HG02973 (cell line): ENCODE data around the gene RNF222.
"Not testable (repeated sequence)": the region's sequence is repeated elsewhere in the genome, so short reads cannot be mapped to it uniquely, and the experiment has no call there.

ENCODE experiments used
- ATAC-seq: cut with Tn5 transposase; IDR thresholded peaks from one replicate; pipeline ENCODE4 v1.9.1; 2021; ENCODE audit warnings: moderate library complexity; ENCODE audit not compliant: unreplicated experiment

The RNF222 gene

DNA sequence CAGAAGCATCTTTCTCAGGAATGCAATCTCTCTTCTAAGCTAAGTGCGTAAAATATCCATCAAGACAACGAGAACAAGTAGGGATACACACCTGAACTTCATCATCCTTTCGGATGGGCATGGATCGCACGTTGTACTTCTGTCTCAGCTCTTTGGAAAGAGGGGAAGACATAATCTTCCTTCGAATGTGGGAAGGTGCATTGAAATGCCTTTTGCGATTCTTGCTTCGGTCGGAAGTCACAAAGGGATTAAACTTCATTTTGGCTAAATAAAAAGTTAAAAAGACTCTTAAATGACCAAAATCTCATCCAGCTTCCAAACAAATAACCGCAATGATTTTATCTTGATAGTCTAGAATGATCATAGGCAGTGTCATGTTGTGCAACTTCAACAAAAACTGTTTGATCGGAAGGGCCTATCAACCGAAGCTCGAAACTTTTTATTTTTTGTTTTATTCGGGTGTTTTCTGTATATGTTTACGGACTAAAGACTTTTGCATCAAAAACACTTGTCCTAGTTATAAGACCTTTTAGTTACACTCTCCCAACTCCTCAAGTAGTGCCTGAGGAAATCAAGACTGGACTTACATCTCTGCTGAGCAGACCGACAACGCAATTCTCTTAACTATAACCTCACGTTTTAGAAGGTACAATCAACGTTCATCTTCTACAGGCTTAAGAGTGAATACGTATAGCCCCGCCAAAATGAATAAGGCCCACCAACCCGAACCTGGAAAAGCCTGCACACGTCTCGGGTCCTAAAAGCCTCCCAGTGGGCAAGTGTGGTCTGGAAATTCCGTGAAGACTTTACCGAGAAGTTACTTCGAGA, 15.4 kb downstream of the RNF222 start:
- no peak for ATAC-seq

GRCh38 chr17:8380049-8380448, 17.6 kb downstream of the RNF222 start:
- no peak for ATAC-seq

DNA sequence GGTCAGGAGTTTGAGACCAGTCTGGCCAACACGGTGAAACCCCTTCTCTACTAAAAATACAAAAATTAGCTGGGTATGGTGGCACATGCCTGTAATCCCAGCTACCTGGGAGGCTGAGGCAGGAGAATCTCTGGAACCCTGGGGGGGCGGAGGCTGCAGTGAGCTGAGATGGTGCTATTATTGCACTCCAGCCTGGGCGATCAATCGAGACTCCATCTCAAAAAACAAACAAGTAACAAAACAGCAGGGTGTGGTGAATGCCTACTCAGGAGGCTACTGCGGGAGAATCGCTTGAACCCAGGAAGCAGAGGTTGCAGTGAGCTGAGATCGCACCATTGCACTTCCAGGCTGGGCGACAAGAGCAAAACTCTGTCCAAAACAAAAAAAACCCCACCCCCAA, 19.5 kb downstream of the RNF222 start:
- ATAC-seq = not testable (repeated sequence)

GRCh38 chr17:8377422-8377821, 20.2 kb downstream of the RNF222 start:
- ATAC-seq = no peak

- peak; percentile 76 for ATAC-seq
Measured at GRCh38 chr17:8376271-8377067, 21.2 kb downstream of the RNF222 start, which contains the start of gene KRABD2. Gene KRABD2, minus strand, starts transcription at chr17:8376704.

- ATAC-seq = no peak
Measured at GRCh38 chr17:8375738-8376259, 21.8 kb downstream of the RNF222 start.

DNA sequence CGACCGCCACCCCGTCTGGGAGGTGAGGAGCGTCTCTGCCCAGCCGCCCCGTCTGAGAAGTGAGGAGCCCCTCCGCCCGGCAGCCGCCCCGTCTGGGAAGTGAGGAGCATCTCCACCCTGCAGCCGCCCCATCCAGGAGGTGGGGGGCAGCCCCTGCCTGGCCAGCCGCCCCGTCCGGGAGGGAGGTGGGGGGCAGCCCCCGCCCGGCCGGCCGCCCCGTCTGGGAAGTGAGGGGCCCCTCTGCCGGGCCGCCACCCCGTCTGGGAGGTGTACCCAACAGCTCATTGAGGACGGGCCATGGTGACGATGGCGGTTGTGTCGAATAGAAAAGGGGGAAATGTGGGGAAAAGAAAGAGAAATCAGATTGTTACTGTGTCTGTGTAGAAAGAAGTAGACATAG, 23.8 kb downstream of the RNF222 start:
- ATAC-seq = not testable (repeated sequence)

GRCh38 chr17:8372422-8372821, 25.2 kb downstream of the RNF222 start:
- no peak for ATAC-seq

DNA sequence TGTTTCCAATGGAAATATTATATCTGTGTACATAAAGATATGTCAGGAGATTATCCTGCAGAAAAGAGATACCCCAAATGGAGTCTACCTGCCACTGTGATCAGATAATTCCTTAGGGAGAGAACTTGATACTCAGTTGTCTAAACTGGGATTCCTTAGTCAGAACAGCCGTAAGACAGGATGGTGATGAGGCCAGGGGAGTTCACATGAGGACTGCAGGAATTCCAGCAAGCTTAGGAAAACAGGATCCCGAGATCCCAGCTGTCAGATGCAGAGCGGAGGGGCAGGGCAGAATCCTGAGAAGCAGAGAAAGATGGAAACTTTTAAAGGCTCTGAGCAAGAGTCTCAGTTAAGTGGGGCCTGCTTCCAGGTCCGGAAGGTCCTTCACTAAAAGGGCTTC, 25.8 kb downstream of the RNF222 start:
- ATAC-seq = no peak

GRCh38 chr17:8369944-8370343, 27.7 kb downstream of the RNF222 start:
- no peak for ATAC-seq

- ATAC-seq = no peak
Measured at GRCh38 chr17:8368193-8368592, 29.4 kb downstream of the RNF222 start.

DNA sequence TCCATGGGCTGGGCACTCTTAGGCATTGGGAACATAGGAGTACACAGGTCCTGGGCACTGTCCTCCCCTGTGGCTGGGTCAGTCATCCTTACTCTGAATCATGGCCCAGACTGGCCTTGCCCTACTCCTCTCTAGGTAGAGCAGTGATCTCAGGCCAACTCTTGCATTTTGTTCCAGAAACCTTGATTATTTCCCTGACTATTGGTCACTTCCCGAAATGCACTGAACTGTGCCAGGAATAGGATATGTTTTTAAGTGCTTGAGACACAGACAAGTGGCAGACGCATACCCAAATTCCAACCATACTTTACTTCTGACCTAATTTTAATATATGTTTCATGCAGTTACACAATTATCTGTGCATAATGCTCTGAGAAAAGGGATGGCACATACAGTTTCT, 31.4 kb downstream of the RNF222 start:
- ATAC-seq = no peak

DNA sequence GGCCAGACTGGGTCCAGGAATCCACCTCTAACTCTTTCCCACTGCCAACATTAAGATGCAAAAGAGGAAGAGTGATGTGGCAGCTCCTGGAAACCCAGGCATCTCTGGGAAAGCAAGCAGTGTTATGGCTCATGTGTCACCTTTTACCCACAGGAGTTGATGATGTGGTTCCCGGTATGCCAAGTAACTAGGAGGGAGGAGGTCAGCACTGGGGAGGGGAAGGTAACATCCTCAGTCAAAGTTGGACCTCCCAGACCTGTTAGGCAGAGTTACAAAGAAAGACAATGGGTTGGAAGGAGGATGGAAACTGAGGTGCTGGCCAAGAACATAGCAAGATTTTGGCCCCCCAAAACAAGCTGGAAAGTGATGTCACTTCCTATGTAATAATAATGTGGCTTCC, 32.5 kb downstream of the RNF222 start:
- ATAC-seq = no peak

DNA sequence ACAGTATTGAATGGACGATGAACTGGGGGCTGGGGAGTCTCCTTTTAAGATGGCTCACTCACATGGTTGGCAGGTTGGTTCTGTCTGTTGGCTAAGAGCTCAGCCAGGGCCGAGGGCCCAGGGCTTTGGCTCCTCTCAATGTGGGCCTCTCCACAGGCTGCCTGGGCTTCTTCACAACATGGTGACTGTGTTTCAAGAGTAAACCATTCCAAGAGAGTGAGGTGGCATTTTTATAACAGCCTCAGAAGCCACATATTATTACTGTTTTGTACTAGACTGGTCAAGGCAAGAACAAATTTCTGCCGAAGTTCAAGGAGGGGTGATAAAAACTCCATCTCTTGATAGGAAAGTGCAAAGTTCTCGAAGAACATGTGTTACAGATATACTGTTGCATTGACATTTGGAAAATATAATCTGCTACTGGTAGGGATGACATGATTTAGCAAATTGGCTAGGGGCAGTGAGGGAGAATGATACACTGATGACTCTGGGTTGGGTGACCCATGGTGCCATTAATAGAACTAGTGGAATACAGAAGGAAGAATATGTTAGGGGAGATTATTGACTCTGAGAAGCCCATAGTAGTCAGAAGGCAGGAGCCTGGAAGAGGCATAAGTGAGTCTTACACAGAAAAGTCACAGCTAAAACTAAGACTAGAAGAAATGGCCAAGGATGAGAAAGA, 34.8 kb downstream of the RNF222 start:
- no peak for ATAC-seq

- ATAC-seq = no peak
Measured at GRCh38 chr17:8360751-8361150, 36.9 kb downstream of the RNF222 start.

DNA sequence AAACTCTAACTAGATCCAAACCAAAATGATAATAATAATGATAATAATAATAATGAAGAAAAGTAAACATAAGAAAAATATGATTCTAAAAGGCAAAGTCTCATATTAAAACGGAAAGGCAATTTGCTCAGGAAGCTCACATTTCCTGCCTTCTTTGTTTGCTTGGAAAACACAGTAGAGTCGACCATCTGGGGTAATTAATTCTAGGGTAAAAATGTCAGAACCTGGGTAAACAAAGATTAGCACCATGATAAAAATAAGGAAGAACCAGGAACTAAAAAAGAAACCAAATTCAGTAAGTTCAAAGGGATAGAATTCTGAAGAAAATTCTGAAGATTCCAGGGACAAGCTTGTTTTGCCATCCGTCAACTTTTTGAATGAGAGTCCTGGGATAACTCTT, 37.4 kb downstream of the RNF222 start:
- no peak for ATAC-seq

- ATAC-seq = no peak
Measured at GRCh38 chr17:8359769-8360168, 37.9 kb downstream of the RNF222 start.

DNA sequence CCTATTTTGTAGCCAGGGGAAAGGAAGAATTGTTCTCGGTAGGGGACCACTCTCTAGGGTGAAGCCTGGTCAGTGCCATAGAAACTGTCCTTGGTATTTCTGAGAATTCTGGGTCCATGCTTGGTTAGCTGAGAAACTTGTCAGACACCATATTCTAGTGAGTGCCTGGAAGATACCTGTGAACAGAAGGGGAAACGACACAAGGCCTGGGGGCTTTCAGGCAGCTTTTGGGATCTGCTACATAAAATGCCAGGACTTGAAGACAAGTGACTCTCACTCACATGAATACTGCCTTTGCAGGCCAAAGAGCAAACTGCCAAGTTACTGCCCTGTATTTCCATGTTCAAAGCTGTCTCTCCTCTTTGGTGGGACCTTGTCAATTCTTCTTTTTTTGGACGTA, 39.7 kb downstream of the RNF222 start:
- ATAC-seq = no peak

DNA sequence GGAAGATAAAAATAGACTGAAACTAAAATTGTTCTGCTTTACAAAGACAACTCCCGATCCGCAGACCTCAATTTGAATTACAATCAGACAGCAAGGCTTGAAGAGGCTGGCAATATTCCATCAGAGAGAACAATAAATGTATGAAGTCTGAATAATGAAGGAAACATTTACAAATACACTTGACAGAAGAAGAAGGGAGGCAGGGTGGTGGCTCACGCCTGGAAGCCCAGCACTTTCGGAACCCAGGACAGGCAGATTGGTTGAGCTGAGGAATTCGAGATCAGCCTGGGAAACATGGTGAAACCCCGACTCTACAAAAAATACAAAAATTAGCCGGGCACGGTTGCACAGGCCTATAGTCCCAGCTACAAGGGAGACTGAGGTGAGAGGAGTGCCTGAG, 43.4 kb downstream of the RNF222 start:
- no peak for ATAC-seq

DNA sequence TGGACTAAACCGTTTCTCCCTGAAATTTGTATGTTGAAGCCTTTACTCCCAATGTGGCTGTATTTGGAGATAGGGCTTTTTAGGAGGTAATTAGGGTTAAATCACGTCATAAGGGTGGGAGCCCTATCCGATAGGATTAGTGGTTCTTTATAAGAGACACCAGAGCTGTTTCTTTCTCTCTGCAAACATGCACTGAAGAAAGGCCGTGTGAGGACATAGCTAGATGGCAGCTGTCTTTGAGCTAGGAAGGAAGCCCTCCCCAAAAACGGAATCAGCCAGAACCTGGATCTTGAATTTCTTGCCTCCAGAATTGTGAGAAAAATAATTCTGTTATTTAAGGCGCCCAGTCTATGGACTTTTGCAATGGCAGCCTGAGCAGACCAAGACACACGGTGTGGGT, 43.9 kb downstream of the RNF222 start:
- no peak for ATAC-seq

GRCh38 chr17:8350339-8350738, 47.3 kb downstream of the RNF222 start:
- ATAC-seq = no peak
